DMS53 treated with DMSO at 0.1 percent for 48 hours (cell line): ENCODE measurements around the gene GABBR2.
"Not testable (repeated sequence)": the region's sequence is repeated elsewhere in the genome, so short reads cannot be mapped to it uniquely, and the experiment has no call there.

Experiments
- DNase-seq: peaks from one replicate; lab custom pipeline; 2025; ENCODE audit not compliant: unreplicated experiment; lab: John Stamatoyannopoulos, UW

Gene GABBR2

DNA sequence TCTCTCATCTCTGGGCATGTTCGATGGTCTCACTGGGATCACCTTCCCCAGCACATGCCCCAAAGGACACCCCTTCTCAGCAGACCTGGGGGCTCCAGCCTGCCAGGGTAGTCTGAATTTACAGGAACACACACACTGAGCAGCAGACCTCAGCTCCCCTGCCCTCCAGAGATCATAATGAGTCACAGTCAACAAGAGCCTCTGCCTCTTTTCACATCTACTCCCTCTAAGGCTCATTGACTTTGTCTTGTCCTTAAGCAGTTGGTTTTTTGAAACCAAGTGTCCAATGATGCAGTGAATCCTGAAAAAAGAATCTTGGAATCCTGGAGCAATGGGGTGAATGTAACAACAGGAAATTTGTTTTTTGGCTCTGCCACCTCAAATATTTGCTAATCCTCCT lies 20.8 kb downstream of the GABBR2 start:
- DNase-seq = no peak

DNA sequence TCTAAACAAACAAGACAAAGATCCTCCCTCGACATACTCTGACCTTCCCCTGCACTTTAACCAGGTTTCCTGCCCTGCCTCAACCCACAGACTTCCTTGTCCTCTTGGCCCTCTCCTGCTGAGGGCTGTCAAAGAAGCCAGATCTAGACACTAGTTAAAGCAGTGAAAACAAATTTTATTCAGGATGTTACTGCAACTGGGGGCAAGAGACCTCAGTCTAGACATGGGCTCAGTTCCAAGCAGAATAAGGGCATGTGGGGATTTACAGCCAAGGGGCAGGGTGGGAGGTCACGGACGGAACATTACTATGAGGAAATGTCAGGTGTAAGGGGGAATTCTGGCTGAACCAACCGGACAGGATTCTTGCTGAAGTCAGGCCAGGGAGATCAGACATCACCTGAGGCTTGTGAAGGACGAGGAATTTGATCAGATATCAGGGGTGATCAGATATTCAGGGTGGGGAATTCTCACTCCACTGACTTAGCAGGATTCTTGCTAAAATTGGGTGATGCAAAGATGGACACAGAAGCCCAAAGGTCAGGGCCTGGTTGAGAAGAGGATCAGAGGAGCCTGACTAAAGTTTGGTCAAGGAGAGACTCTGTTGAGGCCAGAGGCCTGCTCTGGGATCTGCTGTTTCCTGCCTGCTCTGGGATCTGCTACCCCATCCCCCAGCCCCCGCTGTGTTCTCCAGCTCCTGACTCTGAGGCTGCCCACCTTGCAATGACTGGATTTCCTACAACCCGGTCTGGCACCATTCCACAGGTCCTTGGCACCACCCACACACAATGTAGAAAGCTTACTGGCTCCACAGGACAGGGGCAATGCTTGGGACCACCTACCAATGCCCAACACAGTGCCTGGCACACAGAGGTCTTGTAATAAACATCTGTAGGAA lies 21.5 kb downstream of the GABBR2 start:
- no peak for DNase-seq

GRCh38 chr9:98684816-98685215 lies 23.9 kb downstream of the GABBR2 start:
- not testable (repeated sequence) for DNase-seq

- DNase-seq = no peak
Measured at GRCh38 chr9:98678244-98678842, 30.4 kb downstream of the GABBR2 start.

GRCh38 chr9:98673681-98674080 lies 35.1 kb downstream of the GABBR2 start:
- no peak for DNase-seq

- no peak for DNase-seq
Measured at GRCh38 chr9:98667005-98667640, 41.6 kb downstream of the GABBR2 start.

DNA sequence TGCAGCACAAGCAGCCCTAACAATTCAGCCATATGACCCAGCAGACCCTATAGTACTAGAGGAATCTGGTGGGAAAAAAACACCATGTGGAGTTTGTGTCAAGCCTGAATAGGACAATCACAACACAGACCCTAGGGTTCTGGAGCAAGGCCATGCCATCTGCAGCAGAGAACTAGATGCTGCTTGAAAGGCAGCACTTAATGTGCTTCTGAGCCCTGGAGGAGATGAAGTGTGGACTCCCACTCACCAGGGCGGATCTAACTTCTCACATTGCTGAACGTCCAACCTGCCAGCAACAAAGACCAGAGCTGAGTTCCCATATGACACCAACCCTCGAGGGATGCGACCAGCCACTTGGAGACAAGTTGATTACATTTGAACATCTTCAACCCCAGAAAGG lies 43.2 kb downstream of the GABBR2 start:
- no peak for DNase-seq

DNA sequence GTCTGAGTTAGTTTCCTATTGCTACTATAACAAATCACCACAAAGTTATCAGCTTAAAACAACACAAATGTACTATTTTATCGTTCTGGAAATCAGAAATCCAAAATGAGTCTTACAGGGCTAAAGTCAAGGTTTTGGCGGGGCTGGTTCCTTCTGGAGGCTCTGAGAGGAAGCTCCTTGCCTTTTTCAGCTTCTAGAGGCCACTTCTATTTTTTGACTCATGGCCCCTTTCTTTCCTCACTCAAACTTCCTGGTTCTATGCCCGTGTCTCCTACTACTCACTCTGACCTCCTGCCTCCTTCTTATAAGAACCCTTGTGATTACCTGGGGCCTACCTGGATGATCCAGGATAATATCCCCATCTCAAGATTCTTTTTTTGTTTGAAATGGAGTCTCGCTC lies 48.2 kb downstream of the GABBR2 start:
- DNase-seq = no peak

DNA sequence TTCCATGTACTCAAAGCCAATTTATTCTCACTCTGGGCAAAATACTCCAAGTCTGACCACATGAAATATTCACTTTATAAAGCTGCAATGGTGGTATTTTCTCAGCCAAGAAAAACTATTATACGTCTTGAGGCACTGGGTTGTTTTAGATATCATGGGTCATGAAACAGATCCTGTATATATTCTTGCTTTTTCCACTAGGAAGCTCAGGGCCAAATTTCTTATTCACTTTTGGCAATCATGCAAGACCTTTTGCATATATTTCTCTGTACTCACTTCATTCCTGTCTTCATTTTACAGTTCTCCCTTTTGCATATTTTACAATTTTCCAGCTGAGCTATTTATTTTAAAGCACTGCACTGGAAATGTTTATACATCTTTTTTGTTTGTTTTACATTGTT lies 49.8 kb downstream of the GABBR2 start:
- DNase-seq = no peak

GRCh38 chr9:98657897-98658296 lies 50.8 kb downstream of the GABBR2 start:
- no peak for DNase-seq

DNA sequence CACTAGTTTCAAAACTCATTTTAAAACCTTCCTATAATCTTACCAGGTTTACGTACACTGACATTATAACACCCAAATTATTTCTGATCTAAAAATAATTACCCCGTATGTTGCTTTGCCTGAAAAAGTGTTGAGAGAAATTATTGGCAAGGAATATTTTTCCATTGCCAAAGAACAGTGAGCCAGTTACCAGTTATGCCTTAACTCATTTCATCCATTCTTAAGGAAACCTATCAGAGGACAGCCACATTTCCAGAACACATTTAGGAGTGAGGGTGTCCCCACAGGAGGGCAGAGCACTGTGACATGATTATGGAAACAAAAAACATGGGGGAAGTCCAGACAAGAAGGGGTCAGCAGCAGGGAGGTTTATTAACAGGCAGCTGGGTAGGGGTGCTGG lies 52.2 kb downstream of the GABBR2 start:
- no peak for DNase-seq

DNA sequence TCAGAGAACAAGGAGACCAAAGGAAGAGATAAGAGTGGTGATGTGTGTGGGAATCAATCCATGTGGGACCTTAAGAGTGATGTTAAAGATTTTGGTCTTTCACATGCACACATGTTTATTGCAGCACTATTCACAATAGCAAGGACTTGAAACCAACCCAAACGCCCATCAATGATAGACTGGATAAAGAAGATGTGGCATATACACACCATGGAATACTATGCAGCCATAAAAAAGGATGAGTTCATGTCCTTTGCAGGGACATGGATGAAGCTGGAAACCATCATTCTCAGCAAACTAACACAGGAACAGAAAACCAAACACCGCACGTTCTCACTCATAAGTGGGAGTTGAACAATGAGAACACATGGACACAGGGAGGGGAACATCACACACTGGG lies 53.3 kb downstream of the GABBR2 start:
- DNase-seq = not testable (repeated sequence)

GRCh38 chr9:98654247-98654646 lies 54.5 kb downstream of the GABBR2 start:
- DNase-seq = peak; percentile 91

GRCh38 chr9:98652741-98653140 lies 56.0 kb downstream of the GABBR2 start:
- DNase-seq = no peak

- no peak for DNase-seq
Measured at GRCh38 chr9:98652302-98652701, 56.4 kb downstream of the GABBR2 start.

GRCh38 chr9:98647236-98647635 lies 61.5 kb downstream of the GABBR2 start:
- no peak for DNase-seq

GRCh38 chr9:98644011-98644410 lies 64.7 kb downstream of the GABBR2 start:
- no peak for DNase-seq

DNA sequence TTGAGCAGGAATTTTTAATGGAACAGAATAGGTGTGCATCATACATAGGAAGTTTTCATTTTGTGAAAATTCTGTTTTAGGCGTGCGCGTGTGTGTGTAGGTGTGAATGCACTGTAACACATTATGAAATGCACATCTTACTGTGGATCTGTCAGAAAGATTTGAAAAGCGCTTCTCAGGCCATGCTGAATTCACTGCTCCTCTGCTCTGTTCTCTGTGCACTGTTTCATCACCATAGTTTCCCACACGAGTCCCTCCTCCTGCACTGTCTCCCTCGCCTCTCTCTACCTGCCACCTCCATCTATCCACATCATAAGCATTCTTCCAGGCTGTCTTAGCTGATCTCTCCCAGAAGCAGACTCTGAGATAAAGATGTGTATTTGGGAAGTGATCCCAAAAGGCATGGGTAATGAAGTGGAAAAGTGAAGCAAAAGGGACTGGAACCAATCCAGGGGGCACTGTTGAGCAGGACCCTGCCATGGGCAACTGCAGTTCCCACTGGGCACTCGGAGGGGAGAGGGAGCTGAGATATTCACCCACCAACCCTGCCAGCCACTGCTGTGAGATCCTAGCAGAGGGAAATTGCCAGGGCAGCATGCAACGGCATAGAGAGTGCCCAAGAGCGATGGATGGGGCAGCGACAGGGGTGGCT lies 65.9 kb downstream of the GABBR2 start:
- DNase-seq = no peak

- DNase-seq = no peak
Measured at GRCh38 chr9:98641695-98642094, 67.0 kb downstream of the GABBR2 start.

DNA sequence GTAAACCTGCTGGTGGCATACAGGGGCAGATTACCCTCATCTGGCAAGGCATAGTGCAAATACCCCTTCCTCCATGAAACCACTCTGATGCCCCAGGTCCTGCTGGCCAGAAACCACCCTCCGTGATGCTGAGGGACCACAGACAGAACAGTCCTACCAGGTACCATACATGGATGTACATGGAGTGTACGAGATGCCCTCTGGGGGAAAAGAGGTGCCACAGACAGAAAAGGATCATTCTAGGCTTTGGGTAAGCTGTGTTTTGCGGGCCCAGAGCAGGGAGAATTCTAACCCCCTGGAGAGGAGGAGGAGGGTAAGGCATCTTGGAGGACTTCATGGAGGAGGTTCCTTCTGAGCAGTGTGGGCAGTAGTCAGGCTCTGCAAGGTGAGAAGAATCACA lies 68.3 kb downstream of the GABBR2 start:
- no peak for DNase-seq

DNA sequence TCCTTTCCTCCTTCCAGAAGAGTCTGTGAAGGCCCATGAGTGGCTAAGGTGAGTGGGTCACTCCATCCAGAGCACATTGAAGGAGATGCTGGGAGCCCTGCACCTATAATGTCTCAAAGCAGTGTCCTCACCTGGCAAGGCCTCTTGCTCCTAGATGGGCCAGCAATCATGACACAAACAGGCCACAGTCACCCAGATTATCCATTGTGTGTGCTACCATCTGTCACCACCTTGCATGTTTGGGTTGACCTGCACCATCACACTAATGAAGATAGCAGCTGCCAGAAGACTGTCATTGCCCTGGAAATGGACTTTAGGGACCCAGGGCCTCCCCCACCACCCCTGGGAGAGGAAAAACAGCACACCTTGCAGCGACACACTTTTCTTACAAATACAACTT lies 69.6 kb downstream of the GABBR2 start:
- DNase-seq = no peak

GRCh38 chr9:98637381-98637780 lies 71.4 kb downstream of the GABBR2 start:
- no peak for DNase-seq
